GM21367 (cell line): ENCODE data around the gene MTG1.
"Not testable (repeated sequence)": the region's sequence is repeated elsewhere in the genome, so short reads cannot be mapped to it uniquely, and the experiment has no call there.

Source experiments
- ATAC-seq: cut with Tn5 transposase; IDR thresholded peaks from one replicate; pipeline ENCODE4 v1.9.1; 2021; ENCODE audit not compliant: unreplicated experiment

Gene MTG1

GRCh38 chr10:133399123-133399601 lies 5.2 kb downstream of the MTG1 start:
- ATAC-seq = no peak

GRCh38 chr10:133400624-133401424 lies 6.9 kb downstream of the MTG1 start:
- ATAC-seq = peak; percentile 77

GRCh38 chr10:133401500-133401899 lies 7.5 kb downstream of the MTG1 start:
- peak; percentile 8 for ATAC-seq

GRCh38 chr10:133401981-133402725 lies 8.2 kb downstream of the MTG1 start:
- no peak for ATAC-seq

GRCh38 chr10:133403359-133403758 lies 9.4 kb downstream of the MTG1 start:
- no peak for ATAC-seq

- ATAC-seq = no peak
These were observed 9.8 kb downstream of the MTG1 start for GRCh38 chr10:133403784-133404183.

GRCh38 chr10:133405272-133405671 lies 11.3 kb downstream of the MTG1 start:
- ATAC-seq = no peak

- peak; percentile 45 for ATAC-seq
These were observed 12.0 kb downstream of the MTG1 start for GRCh38 chr10:133405844-133406527.

GRCh38 chr10:133411523-133412380 lies 17.8 kb downstream of the MTG1 start:
- ATAC-seq = no peak

- ATAC-seq = no peak
These were observed 18.4 kb downstream of the MTG1 start for GRCh38 chr10:133412381-133412711.

- not testable (repeated sequence) for ATAC-seq
These were observed 20.4 kb downstream of the MTG1 start for GRCh38 chr10:133414401-133414800.

- ATAC-seq = no peak
These were observed 21.8 kb downstream of the MTG1 start for GRCh38 chr10:133415752-133416151.

GRCh38 chr10:133418289-133418993 lies 24.5 kb downstream of the MTG1 start:
- no peak for ATAC-seq

GRCh38 chr10:133419211-133419950 lies 25.4 kb downstream of the MTG1 start:
- ATAC-seq = no peak

- ATAC-seq = no peak
These were observed 26.1 kb downstream of the MTG1 start for GRCh38 chr10:133420028-133420427.

- ATAC-seq = no peak
These were observed 26.6 kb downstream of the MTG1 start for GRCh38 chr10:133420579-133420978.

- no peak for ATAC-seq
These were observed 27.6 kb downstream of the MTG1 start for GRCh38 chr10:133421336-133422222.

- ATAC-seq = no peak
These were observed 28.4 kb downstream of the MTG1 start for GRCh38 chr10:133422223-133422806.
